ENCODE measurements around the gene DXO. TPM values are rescaled to one million over a fixed set of nuclear protein-coding genes. Genes with fewer than 3 reads are reported as not detected.

DXO gene
- total RNA-seq, 6 experiments from 2014 or later = 9.8 to 14.6 (median 12.1) TPM

DNA sequence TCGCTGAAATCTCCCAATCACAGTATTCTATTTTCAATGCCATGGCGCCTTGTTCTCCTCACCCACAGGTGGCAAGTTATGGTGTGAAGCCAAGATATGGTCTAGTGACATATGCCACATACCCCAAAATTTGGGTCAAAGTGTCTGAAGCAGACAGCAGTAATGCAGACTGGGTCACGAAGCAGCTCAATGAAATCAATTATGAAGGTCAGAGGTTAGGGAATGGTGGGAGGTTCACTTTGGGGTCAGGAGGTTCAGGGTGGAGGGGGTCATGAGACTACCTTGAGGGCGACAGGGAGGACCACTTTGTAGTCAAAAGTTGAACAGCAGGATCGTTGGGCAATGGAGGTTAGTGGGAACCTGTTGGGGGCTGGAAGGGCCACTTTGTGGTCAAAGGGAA lies 23.6 kb downstream of the DXO start:
- H3K27me3 ChIP-seq = no peaks in the 10 kb centered on the region
- peaks cover 0 to 69% (median 28%) of the 10 kb centered on the region in 4 donors for H3K36me3 ChIP-seq
- intact Hi-C loops (cut with DNase I) = no loop called here
- 40% methylated on average over 4 of the region's 5 CpGs for WGBS (ENCODE audit: insufficient coverage, low coverage, low lambda C conversion rate, missing lambda C conversion rate)
- H3K4me3 ChIP-seq = peak overlapping the region in 2 of 3 donors; percentile 78 to 92
- DNase-seq (no peak), ATAC-seq (no peak)
- TF ChIP-seq, protein P1, sequence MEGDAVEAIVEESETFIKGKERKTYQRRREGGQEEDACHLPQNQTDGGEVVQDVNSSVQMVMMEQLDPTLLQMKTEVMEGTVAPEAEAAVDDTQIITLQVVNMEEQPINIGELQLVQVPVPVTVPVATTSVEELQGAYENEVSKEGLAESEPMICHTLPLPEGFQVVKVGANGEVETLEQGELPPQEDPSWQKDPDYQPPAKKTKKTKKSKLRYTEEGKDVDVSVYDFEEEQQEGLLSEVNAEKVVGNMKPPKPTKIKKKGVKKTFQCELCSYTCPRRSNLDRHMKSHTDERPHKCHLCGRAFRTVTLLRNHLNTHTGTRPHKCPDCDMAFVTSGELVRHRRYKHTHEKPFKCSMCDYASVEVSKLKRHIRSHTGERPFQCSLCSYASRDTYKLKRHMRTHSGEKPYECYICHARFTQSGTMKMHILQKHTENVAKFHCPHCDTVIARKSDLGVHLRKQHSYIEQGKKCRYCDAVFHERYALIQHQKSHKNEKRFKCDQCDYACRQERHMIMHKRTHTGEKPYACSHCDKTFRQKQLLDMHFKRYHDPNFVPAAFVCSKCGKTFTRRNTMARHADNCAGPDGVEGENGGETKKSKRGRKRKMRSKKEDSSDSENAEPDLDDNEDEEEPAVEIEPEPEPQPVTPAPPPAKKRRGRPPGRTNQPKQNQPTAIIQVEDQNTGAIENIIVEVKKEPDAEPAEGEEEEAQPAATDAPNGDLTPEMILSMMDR (IDR thresholded peaks at IDR 0.05) = no peak
- TF ChIP-seq POLR2A (IDR thresholded peaks at IDR 0.05) = no peak
- peak overlapping the region in 2 of 3 donors; percentile 91 to 96 for H3K27ac ChIP-seq
- no peaks in the 10 kb centered on the region for H3K9me3 ChIP-seq
- H3K4me1 ChIP-seq = peaks cover 0 to 36% (median 12%) of the 10 kb centered on the region in 4 donors

DNA sequence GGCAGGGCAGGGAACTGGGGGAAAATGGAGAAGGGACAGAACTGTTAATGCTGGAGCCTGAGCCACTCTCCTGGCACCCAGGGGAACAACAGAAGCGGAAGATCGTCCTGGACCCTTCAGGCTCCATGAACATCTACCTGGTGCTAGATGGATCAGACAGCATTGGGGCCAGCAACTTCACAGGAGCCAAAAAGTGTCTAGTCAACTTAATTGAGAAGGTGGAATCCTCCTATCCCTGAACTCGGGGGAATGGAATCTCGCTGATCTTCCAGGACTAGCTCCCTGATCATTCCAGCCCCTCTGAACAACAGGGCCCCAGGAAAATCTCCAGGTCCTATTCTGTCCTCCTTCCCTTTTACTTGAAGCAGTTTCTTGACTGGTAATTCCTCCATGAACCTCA lies 24.1 kb downstream of the DXO start:
- intact Hi-C loops (cut with DNase I) = no loop called here
- TF ChIP-seq, protein P1 (IDR thresholded peaks at IDR 0.05) = no peak
- TF ChIP-seq POLR2A (IDR thresholded peaks at IDR 0.05) = no peak
- H3K4me3 ChIP-seq = peak overlapping the region; percentile 57 to 92 (median 78)
- ATAC-seq (no peak), DNase-seq (no peak)
- peaks cover 0 to 37% (median 14%) of the 10 kb centered on the region in 4 donors for H3K4me1 ChIP-seq
- WGBS (ENCODE audit: insufficient coverage, low coverage, low lambda C conversion rate, missing lambda C conversion rate) = 43% methylated on average over 3 of the region's 4 CpGs
- H3K36me3 ChIP-seq = peaks cover 0 to 68% (median 28%) of the 10 kb centered on the region in 4 donors
- no peaks in the 10 kb centered on the region for H3K9me3 ChIP-seq
- peak overlapping the region; percentile 89 to 96 (median 91) for H3K27ac ChIP-seq
- no peaks in the 10 kb centered on the region for H3K27me3 ChIP-seq

GRCh38 chr6:31947070-31947675 lies 24.8 kb downstream of the DXO start:
- 42% methylated on average over 9 of the region's 24 CpGs for WGBS (ENCODE audit: insufficient coverage, low coverage, low lambda C conversion rate, missing lambda C conversion rate)
- Histone ChIP-seq H3K36me3 (peaks cover 0 to 64% (median 28%) of the 10 kb centered on the region in 4 donors), H3K9me3 (no peaks in the 10 kb centered on the region), H3K27ac (peak overlapping the region; percentile 89 to 96 (median 91)), H3K27me3 (no peaks in the 10 kb centered on the region), H3K4me3 (peak overlapping the region; percentile 57 to 92 (median 78)), H3K4me1 (peaks cover 0 to 37% (median 15%) of the 10 kb centered on the region in 4 donors)
- no peak for DNase-seq
- intact Hi-C loops (cut with DNase I) = no loop called here
- no peak for TF ChIP-seq POLR2A (IDR thresholded peaks at IDR 0.05)
- TF ChIP-seq, protein P1 (IDR thresholded peaks at IDR 0.05) = no peak
- no peak for ATAC-seq

DNA sequence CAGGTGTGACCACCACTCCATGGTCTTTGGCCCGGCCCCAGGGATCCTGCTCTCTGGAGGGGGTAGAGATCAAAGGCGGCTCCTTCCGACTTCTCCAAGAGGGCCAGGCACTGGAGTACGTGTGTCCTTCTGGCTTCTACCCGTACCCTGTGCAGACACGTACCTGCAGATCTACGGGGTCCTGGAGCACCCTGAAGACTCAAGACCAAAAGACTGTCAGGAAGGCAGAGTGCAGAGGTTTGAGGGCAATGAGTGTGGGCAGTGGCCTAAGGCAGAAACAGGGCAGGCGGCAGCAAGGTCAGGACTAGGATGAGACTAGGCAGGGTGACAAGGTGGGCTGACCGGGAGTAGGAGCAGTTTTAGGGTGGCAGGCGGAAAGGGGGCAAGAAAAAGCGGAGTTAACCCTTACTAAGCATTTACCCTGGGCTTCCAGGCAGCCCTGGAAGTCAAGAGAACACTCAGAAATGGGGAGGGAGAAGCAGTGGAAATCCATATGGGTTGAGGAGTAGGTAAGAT lies 25.5 kb downstream of the DXO start:
- WGBS (ENCODE audit: insufficient coverage, low coverage, low lambda C conversion rate, missing lambda C conversion rate) = 33% methylated on average over 11 of the region's 11 CpGs
- DNase-seq (no peak), ATAC-seq (peak in 2 of 4 donors; percentile 4 to 9)
- TF ChIP-seq, protein P1 (IDR thresholded peaks at IDR 0.05) = no peak
- TF ChIP-seq POLR2A (IDR thresholded peaks at IDR 0.05) = no peak
- intact Hi-C loops (cut with DNase I) = no loop called here
- Histone ChIP-seq H3K27ac (peak overlapping the region; percentile 89 to 96 (median 91)), H3K4me1 (peaks cover 0 to 37% (median 16%) of the 10 kb centered on the region in 4 donors), H3K36me3 (peaks cover 0 to 58% (median 28%) of the 10 kb centered on the region in 4 donors), H3K4me3 (peak overlapping the region; percentile 57 to 92 (median 78)), H3K27me3 (no peaks in the 10 kb centered on the region), H3K9me3 (no peaks in the 10 kb centered on the region)

All from right lobe of liver (tissue), 6 donors.